WTC11 (cell line): Measurements from ENCODE around the gene PRKAR2B. TPM values are rescaled to one million over a fixed set of nuclear protein-coding genes. Genes with fewer than 3 reads are reported as not detected.

Experiments
- ATAC-seq: fragments of 200-7000 bp; cut with Tn5 transposase; 2 replicates; pipeline ENCODE4 v1.10.0; 2021; ENCODE audit warnings: mild to moderate bottlenecking, moderate library complexity
- CTCF ChIA-PET: fragments of 300-600 bp; sonication (Branson Sonifier 250); formaldehyde crosslinking; loops from one replicate; lab custom pipeline; 2021; ENCODE audit warnings: antibody characterized with exemption; lab: Charles Lee
- POLR2A ChIA-PET: fragments of 350-600 bp; sonication (Branson Sonifier 250); formaldehyde crosslinking; loops from one replicate; lab custom pipeline; 2021; ENCODE audit warnings: antibody characterized with exemption; lab: Charles Lee
- DNase-seq: peaks from one replicate; pipeline ENCODE4 v3.0.0; 2021; ENCODE audit warnings: low spot score
- H3K27ac Mint-ChIP-seq: 2 replicates; pipeline ENCODE4 v1.8.0; 2021; ENCODE audit warnings: mixed read lengths
- H3K27me3 Mint-ChIP-seq: 2 replicates; pipeline ENCODE4 v1.8.0; 2021; ENCODE audit warnings: low read depth, mild to moderate bottlenecking, moderate library complexity, mixed read lengths
- H3K36me3 Mint-ChIP-seq: 2 replicates; pipeline ENCODE4 v1.8.0; 2021; ENCODE audit warnings: mixed read lengths
- H3K4me1 Mint-ChIP-seq: 2 replicates; pipeline ENCODE4 v1.8.0; 2022; ENCODE audit warnings: mixed read lengths
- H3K4me3 Mint-ChIP-seq: 2 replicates; pipeline ENCODE4 v1.8.0; 2021; ENCODE audit warnings: mild to moderate bottlenecking, moderate library complexity, mixed read lengths
- H3K9me3 Mint-ChIP-seq: 2 replicates; pipeline ENCODE4 v1.8.0; 2021; ENCODE audit warnings: mixed read lengths
- ARID4B ChIP-seq: sonication (generic); formaldehyde crosslinking; IDR thresholded peaks from 2 replicates; pipeline ENCODE4 v1.8.0; 2023; ENCODE audit warnings: missing genetic modification reagents, mild to moderate bottlenecking, borderline replicate concordance
- CREM ChIP-seq: sonication (generic); formaldehyde crosslinking; IDR thresholded peaks from 2 replicates; pipeline ENCODE4 v1.8.1; 2022; ENCODE audit warnings: mild to moderate bottlenecking, missing genetic modification reagents, moderate library complexity
- E2F5 ChIP-seq: sonication (generic); formaldehyde crosslinking; IDR thresholded peaks from 2 replicates; pipeline ENCODE4 v1.8.1; 2022; ENCODE audit warnings: mild to moderate bottlenecking, moderate library complexity, missing genetic modification reagents
- FOXJ3 ChIP-seq: sonication (generic); formaldehyde crosslinking; IDR thresholded peaks from 2 replicates; pipeline ENCODE4 v1.9.0; 2021; ENCODE audit warnings: missing genetic modification reagents, mild to moderate bottlenecking, borderline replicate concordance
- FOXK1 ChIP-seq: sonication (generic); formaldehyde crosslinking; IDR thresholded peaks from 2 replicates; pipeline ENCODE4 v1.8.0; 2022; ENCODE audit warnings: mild to moderate bottlenecking, moderate library complexity, missing genetic modification reagents
- GRHL2 ChIP-seq: fragments of 250-450 bp; sonication (Bioruptor Pico); IDR thresholded peaks from 2 replicates; pipeline ENCODE4 v1.8.0; 2022; ENCODE audit warnings: mild to moderate bottlenecking, moderate library complexity; ENCODE audit not compliant: insufficient replicate concordance, severe bottlenecking
- JAZF1 ChIP-seq: fragments of 250-450 bp; sonication (Bioruptor Pico); IDR thresholded peaks from 2 replicates; pipeline ENCODE4 v1.9.0; 2021; ENCODE audit warnings: moderate library complexity, mild to moderate bottlenecking, inconsistent platforms
- MAX ChIP-seq: sonication (generic); formaldehyde crosslinking; IDR thresholded peaks from 2 replicates; pipeline ENCODE4 v1.8.0; 2022; ENCODE audit warnings: mild to moderate bottlenecking, missing genetic modification reagents
- TCF7 ChIP-seq: sonication (generic); formaldehyde crosslinking; IDR thresholded peaks from 2 replicates; pipeline ENCODE4 v1.8.0; 2022; ENCODE audit warnings: mild to moderate bottlenecking, low read depth, missing genetic modification reagents, moderate library complexity
- ZBTB43 ChIP-seq: sonication (generic); formaldehyde crosslinking; IDR thresholded peaks from 2 replicates; pipeline ENCODE4 v1.8.1; 2023; ENCODE audit warnings: mild to moderate bottlenecking, missing genetic modification reagents
- ZNF138 ChIP-seq: sonication (generic); formaldehyde crosslinking; conservative IDR thresholded peaks from 2 replicates; pipeline ENCODE4 v1.8.1; 2022; ENCODE audit warnings: mild to moderate bottlenecking, moderate library complexity, missing genetic modification reagents
- ZNF219 ChIP-seq: sonication (generic); formaldehyde crosslinking; IDR thresholded peaks from 2 replicates; pipeline ENCODE4 v1.8.0; 2023; ENCODE audit warnings: missing genetic modification reagents, mild to moderate bottlenecking, borderline replicate concordance
- ZNF232 ChIP-seq: sonication (generic); formaldehyde crosslinking; IDR thresholded peaks from 2 replicates; pipeline ENCODE4 v1.8.0; 2022; ENCODE audit warnings: mild to moderate bottlenecking, missing genetic modification reagents
- ZNF396 ChIP-seq: fragments of 250-450 bp; sonication (Bioruptor Pico); IDR thresholded peaks from 2 replicates; pipeline ENCODE4 v1.8.0; 2021; ENCODE audit warnings: mild to moderate bottlenecking, moderate library complexity, borderline replicate concordance
- ZNF423 ChIP-seq: fragments of 250-450 bp; sonication (Bioruptor Pico); IDR thresholded peaks from 2 replicates; pipeline ENCODE4 v2.1.2; 2022; ENCODE audit warnings: mild to moderate bottlenecking, moderate library complexity
- total RNA-seq: library from RNA; stranded (reverse); gene quantifications from 3 replicates; pipeline ENCODE4 v1.2.3, GENCODE V29; 2021
- TF ChIP-seq, protein P1 (sequence below): sonication (generic); formaldehyde crosslinking; IDR thresholded peaks from 2 replicates; pipeline ENCODE4 v1.8.1; 2023; ENCODE audit warnings: mild to moderate bottlenecking, moderate library complexity, missing genetic modification reagents
- TF ChIP-seq, protein P2 (sequence below): sonication (generic); formaldehyde crosslinking; IDR thresholded peaks from 2 replicates; pipeline ENCODE4 v1.8.1; 2022; ENCODE audit warnings: low read depth, missing genetic modification reagents, borderline replicate concordance
- TF ChIP-seq, protein P3 (sequence below): sonication (generic); formaldehyde crosslinking; IDR thresholded peaks from 2 replicates; pipeline ENCODE4 v1.8.0; 2022; ENCODE audit warnings: missing genetic modification reagents

PRKAR2B gene
- total RNA-seq, 1 experiment from 2014 or later, result 29.6 TPM

DNA sequence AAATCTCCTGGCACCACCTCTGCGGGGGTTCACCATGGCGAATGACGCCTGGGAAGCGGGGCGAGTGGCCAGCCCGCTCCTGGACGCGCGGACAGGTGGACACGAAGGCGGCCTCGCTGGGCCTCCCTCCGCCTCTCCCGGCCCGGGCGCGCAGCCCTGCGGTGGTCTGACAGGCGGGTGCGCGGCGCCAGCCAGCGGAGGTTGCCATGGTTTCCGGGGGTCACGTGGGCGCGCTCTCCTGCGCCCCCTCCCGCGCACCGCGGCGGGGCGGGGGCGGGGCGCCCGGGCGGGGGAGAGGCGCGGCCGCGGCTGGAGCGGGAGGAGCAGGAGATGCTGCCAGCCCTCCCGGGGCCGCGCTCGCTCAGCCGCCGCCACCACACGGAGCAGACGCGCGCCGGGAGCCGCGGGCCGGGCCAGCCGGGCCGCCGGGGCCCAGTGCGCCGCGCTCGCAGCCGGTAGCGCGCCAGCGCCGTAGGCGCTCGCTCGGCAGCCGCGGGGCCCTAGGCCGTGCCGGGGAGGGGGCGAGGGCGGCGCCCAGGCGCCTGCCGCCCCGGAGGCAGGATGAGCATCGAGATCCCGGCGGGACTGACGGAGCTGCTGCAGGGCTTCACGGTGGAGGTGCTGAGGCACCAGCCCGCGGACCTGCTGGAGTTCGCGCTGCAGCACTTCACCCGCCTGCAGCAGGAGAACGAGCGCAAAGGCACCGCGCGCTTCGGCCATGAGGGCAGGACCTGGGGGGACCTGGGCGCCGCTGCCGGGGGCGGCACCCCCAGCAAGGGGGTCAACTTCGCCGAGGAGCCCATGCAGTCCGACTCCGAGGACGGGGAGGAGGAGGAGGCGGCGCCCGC is at the start of gene PRKAR2B (continued):
- TF ChIP-seq MAX (CRISPR knock-in tag) (peak; percentile 33; the same call in 1 of the 2 replicates), ARID4B (0 out of 2 replicates have a peak, but pooled peaks have one; percentile 10), ZNF138 (CRISPR knock-in tag) (no peak), TCF7 (0 out of 2 replicates have a peak, but pooled peaks have one; percentile 1), FOXK1 (0 out of 2 replicates have a peak, but pooled peaks have one; percentile 8), ZNF232 (CRISPR knock-in tag) (no peak), FOXJ3 (CRISPR knock-in tag) (no peak), GRHL2 (CRISPR knock-in tag) (no peak), CREM (CRISPR knock-in tag) (no peak), ZBTB43 (no peak), E2F5 (CRISPR knock-in tag) (peak; percentile 29; the same call in 1 of the 2 replicates)
- TF ChIP-seq, protein P1, sequence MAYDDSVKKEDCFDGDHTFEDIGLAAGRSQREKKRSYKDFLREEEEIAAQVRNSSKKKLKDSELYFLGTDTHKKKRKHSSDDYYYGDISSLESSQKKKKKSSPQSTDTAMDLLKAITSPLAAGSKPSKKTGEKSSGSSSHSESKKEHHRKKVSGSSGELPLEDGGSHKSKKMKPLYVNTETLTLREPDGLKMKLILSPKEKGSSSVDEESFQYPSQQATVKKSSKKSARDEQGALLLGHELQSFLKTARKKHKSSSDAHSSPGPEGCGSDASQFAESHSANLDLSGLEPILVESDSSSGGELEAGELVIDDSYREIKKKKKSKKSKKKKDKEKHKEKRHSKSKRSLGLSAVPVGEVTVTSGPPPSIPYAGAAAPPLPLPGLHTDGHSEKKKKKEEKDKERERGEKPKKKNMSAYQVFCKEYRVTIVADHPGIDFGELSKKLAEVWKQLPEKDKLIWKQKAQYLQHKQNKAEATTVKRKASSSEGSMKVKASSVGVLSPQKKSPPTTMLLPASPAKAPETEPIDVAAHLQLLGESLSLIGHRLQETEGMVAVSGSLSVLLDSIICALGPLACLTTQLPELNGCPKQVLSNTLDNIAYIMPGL (CRISPR knock-in tag), result 0 out of 2 replicates have a peak, but pooled peaks have one; percentile 19

DNA sequence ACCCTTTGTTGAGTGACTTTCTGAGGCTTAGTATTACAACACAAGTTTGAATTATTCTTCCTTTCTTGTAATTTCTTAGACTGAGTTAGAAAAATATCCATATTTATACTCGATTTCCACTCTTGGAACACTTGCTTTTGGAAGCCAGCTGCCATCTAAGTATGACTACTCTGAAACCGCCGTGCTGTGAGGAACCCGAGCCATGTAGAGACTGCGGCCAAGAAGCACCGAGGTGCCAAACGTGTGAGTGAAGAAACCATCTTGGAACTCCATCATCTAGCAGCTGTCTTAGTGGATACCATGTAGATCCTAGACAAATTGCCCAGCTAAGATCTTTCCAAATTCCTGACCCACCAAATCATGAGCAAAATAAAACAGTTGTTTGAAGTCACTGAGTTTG is 49.7 kb upstream of the PRKAR2B start:
- Mint-ChIP-seq H3K9me3 (peaks cover 10% of the 10 kb centered on the region), H3K36me3 (no peaks in the 10 kb centered on the region; the same call in 1 of the 2 replicates), H3K27ac (no peak overlapping the region), H3K27me3 (no peaks in the 10 kb centered on the region), H3K4me1 (0 out of 2 replicates have a peak, but pooled peaks cover 3% of the 10 kb centered on the region), H3K4me3 (no peak overlapping the region)
- CTCF ChIA-PET, result no interaction called here
- ATAC-seq (no peak), DNase-seq (no peak)
- POLR2A ChIA-PET, result no interaction called here
- TF ChIP-seq CREM (CRISPR knock-in tag), result no peak
- TF ChIP-seq, protein P2, sequence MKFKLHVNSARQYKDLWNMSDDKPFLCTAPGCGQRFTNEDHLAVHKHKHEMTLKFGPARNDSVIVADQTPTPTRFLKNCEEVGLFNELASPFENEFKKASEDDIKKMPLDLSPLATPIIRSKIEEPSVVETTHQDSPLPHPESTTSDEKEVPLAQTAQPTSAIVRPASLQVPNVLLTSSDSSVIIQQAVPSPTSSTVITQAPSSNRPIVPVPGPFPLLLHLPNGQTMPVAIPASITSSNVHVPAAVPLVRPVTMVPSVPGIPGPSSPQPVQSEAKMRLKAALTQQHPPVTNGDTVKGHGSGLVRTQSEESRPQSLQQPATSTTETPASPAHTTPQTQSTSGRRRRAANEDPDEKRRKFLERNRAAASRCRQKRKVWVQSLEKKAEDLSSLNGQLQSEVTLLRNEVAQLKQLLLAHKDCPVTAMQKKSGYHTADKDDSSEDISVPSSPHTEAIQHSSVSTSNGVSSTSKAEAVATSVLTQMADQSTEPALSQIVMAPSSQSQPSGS, result no peak
- TF ChIP-seq, protein P3, sequence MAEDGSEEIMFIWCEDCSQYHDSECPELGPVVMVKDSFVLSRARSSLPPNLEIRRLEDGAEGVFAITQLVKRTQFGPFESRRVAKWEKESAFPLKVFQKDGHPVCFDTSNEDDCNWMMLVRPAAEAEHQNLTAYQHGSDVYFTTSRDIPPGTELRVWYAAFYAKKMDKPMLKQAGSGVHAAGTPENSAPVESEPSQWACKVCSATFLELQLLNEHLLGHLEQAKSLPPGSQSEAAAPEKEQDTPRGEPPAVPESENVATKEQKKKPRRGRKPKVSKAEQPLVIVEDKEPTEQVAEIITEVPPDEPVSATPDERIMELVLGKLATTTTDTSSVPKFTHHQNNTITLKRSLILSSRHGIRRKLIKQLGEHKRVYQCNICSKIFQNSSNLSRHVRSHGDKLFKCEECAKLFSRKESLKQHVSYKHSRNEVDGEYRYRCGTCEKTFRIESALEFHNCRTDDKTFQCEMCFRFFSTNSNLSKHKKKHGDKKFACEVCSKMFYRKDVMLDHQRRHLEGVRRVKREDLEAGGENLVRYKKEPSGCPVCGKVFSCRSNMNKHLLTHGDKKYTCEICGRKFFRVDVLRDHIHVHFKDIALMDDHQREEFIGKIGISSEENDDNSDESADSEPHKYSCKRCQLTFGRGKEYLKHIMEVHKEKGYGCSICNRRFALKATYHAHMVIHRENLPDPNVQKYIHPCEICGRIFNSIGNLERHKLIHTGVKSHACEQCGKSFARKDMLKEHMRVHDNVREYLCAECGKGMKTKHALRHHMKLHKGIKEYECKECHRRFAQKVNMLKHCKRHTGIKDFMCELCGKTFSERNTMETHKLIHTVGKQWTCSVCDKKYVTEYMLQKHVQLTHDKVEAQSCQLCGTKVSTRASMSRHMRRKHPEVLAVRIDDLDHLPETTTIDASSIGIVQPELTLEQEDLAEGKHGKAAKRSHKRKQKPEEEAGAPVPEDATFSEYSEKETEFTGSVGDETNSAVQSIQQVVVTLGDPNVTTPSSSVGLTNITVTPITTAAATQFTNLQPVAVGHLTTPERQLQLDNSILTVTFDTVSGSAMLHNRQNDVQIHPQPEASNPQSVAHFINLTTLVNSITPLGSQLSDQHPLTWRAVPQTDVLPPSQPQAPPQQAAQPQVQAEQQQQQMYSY (CRISPR knock-in tag), result no peak
- TF ChIP-seq JAZF1, result no peak
- no peak for TF ChIP-seq ZNF423
- TF ChIP-seq ZNF396 (CRISPR knock-in tag), result no peak
- TF ChIP-seq ZNF219 (CRISPR knock-in tag), result no peak
- no peak for TF ChIP-seq MAX (CRISPR knock-in tag)
